H9 (cell line): ENCODE results near the gene RBKS. TPM values are rescaled to one million over a fixed set of nuclear protein-coding genes. Genes with fewer than 3 reads are reported as not detected.

ENCODE experiments used
- DNase-seq: peaks from one replicate; pipeline ENCODE4 v3.0.0-alpha.2; 2017
- H2AFZ ChIP-seq: one replicate; pipeline ENCODE4 v1.6.1; 2013; ENCODE audit warnings: mild to moderate bottlenecking, low read length, control low read depth, moderate library complexity
- H2AK5ac ChIP-seq: 2 replicates; pipeline ENCODE4 v1.6.1; 2013; ENCODE audit warnings: low read length, control low read depth, mixed read lengths; ENCODE audit not compliant: insufficient read length
- H2BK120ac ChIP-seq: one replicate; pipeline ENCODE4 v1.6.1; 2013; ENCODE audit warnings: low read depth, mild to moderate bottlenecking, low read length, control low read depth, inconsistent platforms; ENCODE audit not compliant: poor library complexity, severe bottlenecking
- H2BK12ac ChIP-seq: 2 replicates; pipeline ENCODE4 v1.6.1; 2013; ENCODE audit warnings: low read length, control low read depth, mixed read lengths, low read depth; ENCODE audit not compliant: insufficient read length
- H2BK15ac ChIP-seq: 2 replicates; pipeline ENCODE4 v1.6.1; 2013; ENCODE audit warnings: low read depth, low read length, control low read depth
- H2BK20ac ChIP-seq: one replicate; pipeline ENCODE4 v1.6.1; 2013; ENCODE audit warnings: low read depth, mild to moderate bottlenecking, low read length, control low read depth, inconsistent platforms; ENCODE audit not compliant: poor library complexity, severe bottlenecking
- H2BK5ac ChIP-seq: 2 replicates; pipeline ENCODE4 v1.6.1; 2013; ENCODE audit warnings: low read length, control low read depth, mixed read lengths; ENCODE audit not compliant: insufficient read length
- H3K14ac ChIP-seq: 2 replicates; pipeline ENCODE4 v1.6.1; 2013; ENCODE audit warnings: low read length, control low read depth; ENCODE audit not compliant: insufficient read depth
- H3K18ac ChIP-seq: 2 replicates; pipeline ENCODE4 v1.6.1; 2013; ENCODE audit warnings: low read depth, mild to moderate bottlenecking, mixed read lengths, low read length, control low read depth; ENCODE audit not compliant: insufficient read length
- H3K23ac ChIP-seq: 2 replicates; pipeline ENCODE4 v1.6.1; 2013; ENCODE audit warnings: low read length, control low read depth, mixed read lengths, low read depth; ENCODE audit not compliant: insufficient read length
- H3K23me2 ChIP-seq: 2 replicates; pipeline ENCODE4 v1.6.1; 2013; ENCODE audit warnings: low read depth, mild to moderate bottlenecking, mixed read lengths, low read length, control low read depth; ENCODE audit not compliant: insufficient read length, poor library complexity, severe bottlenecking
- H3K27ac ChIP-seq: 2 replicates; pipeline ENCODE4 v1.5.1; 2013; ENCODE audit warnings: low read length, control low read depth, mixed read lengths, low read depth; ENCODE audit not compliant: insufficient read length
- H3K27me3 ChIP-seq: 2 replicates; pipeline ENCODE4 v1.6.1; 2013; ENCODE audit warnings: low read length, control low read depth, inconsistent platforms; ENCODE audit not compliant: insufficient read depth
- H3K4ac ChIP-seq: 2 replicates; pipeline ENCODE4 v1.6.1; 2013; ENCODE audit warnings: low read depth, mild to moderate bottlenecking, control low read depth, inconsistent platforms, low read length, moderate library complexity
- H3K4me1 ChIP-seq: 2 replicates; pipeline ENCODE4 v1.6.1; 2013; ENCODE audit warnings: low read length, control low read depth, inconsistent platforms; ENCODE audit not compliant: insufficient read depth
- H3K4me2 ChIP-seq: 2 replicates; pipeline ENCODE4 v1.6.1; 2013; ENCODE audit warnings: low read length, control low read depth, mixed read lengths; ENCODE audit not compliant: insufficient read length, insufficient read depth
- H3K56ac ChIP-seq: 2 replicates; pipeline ENCODE4 v1.6.1; 2013; ENCODE audit warnings: low read depth, mild to moderate bottlenecking, mixed read lengths, low read length, control low read depth; ENCODE audit not compliant: insufficient read length
- H3K79me1 ChIP-seq: 2 replicates; pipeline ENCODE4 v1.6.1; 2013; ENCODE audit warnings: low read depth, mild to moderate bottlenecking, moderate library complexity, low read length, control low read depth, inconsistent platforms; ENCODE audit not compliant: insufficient read depth, poor library complexity, severe bottlenecking
- H3K79me2 ChIP-seq: 2 replicates; pipeline ENCODE4 v1.6.1; 2013; ENCODE audit warnings: low read length, control low read depth, inconsistent platforms; ENCODE audit not compliant: insufficient read depth
- H3K9ac ChIP-seq: 2 replicates; pipeline ENCODE4 v1.6.1; 2013; ENCODE audit warnings: low read length, control low read depth, mixed read lengths; ENCODE audit not compliant: insufficient read length; ENCODE audit errors: extremely low read depth
- H3K9me3 ChIP-seq: one replicate; pipeline ENCODE4 v1.6.1; 2013; ENCODE audit warnings: low read depth, low read length, inconsistent platforms; ENCODE audit not compliant: control insufficient read depth
- H3T11ph ChIP-seq: one replicate; pipeline ENCODE4 v1.6.1; 2013; ENCODE audit warnings: mild to moderate bottlenecking, low read length, control low read depth, inconsistent platforms
- H4K20me1 ChIP-seq: one replicate; pipeline ENCODE4 v1.6.1; 2013; ENCODE audit not compliant: control insufficient read depth, insufficient read length, insufficient read depth
- H4K5ac ChIP-seq: 2 replicates; pipeline ENCODE4 v1.6.1; 2013; ENCODE audit warnings: low read depth, mild to moderate bottlenecking, mixed read lengths, low read length, control low read depth; ENCODE audit not compliant: insufficient read length
- H4K8ac ChIP-seq: replicated peaks from 2 replicates; pipeline ENCODE4 v1.6.1; 2013; ENCODE audit warnings: low read length, control low read depth, mixed read lengths, low read depth; ENCODE audit not compliant: insufficient read length
- H4K91ac ChIP-seq: 2 replicates; pipeline ENCODE4 v1.6.1; 2013; ENCODE audit warnings: low read depth, mild to moderate bottlenecking, moderate library complexity, mixed read lengths, low read length, control low read depth; ENCODE audit not compliant: insufficient read length
- H3K27ac Mint-ChIP-seq, 3 experiments: 2 replicates in 2 of 3; 3 replicates in 1 of 3; pipeline ENCODE4 v1.8.0; 2020 to 2021; ENCODE audit warnings: mixed read lengths in 3 of 3, mild to moderate bottlenecking in 1 of 3, moderate library complexity in 1 of 3
- H3K27me3 Mint-ChIP-seq: 2 replicates; pipeline ENCODE4 v1.8.0; 2021; ENCODE audit warnings: low read depth, mild to moderate bottlenecking, moderate library complexity, mixed read lengths
- H3K36me3 Mint-ChIP-seq, 3 experiments: 2 replicates in 2 of 3; 3 replicates in 1 of 3; pipeline ENCODE4 v1.8.0; 2020 to 2021; ENCODE audit warnings: low read depth in 3 of 3, mixed read lengths in 3 of 3; ENCODE audit not compliant: insufficient read depth in 1 of 3
- H3K4me1 Mint-ChIP-seq, 2 experiments: 2 replicates each; pipeline ENCODE4 v1.8.0; 2020; ENCODE audit warnings: mixed read lengths in 2 of 2
- H3K4me3 Mint-ChIP-seq, 2 experiments: 2 replicates in 1 of 2; 3 replicates in 1 of 2; pipeline ENCODE4 v1.8.0; 2020 to 2021; ENCODE audit warnings: mild to moderate bottlenecking in 2 of 2, mixed read lengths in 2 of 2, moderate library complexity in 1 of 2
- H3K9me3 Mint-ChIP-seq, 2 experiments: 2 replicates in 1 of 2; 3 replicates in 1 of 2; pipeline ENCODE4 v1.8.0; 2020; ENCODE audit warnings: mild to moderate bottlenecking in 2 of 2, mixed read lengths in 2 of 2, moderate library complexity in 1 of 2
- WGBS: extraction: QIAGEN DNeasy Blood & Tissue Kit; methylation state at CpG from one replicate; pipeline ENCODE4 v1.1.7; 2013; ENCODE audit warnings: missing lambda C conversion rate, low lambda C conversion rate, mixed read lengths; ENCODE audit not compliant: insufficient read length; ENCODE audit errors: extremely low coverage; 5-methylcytosine and 5-hydroxymethylcytosine counted together
- total RNA-seq: library from RNA; stranded (reverse); gene quantifications from 2 replicates; pipeline ENCODE4 v1.2.1, GENCODE V29; 2021
- TF ChIP-seq, protein P1 (sequence below): fragments of 200-600 bp; sonication (generic); conservative IDR thresholded peaks from 3 replicates; pipeline ENCODE4 v1.8.0; 2021; ENCODE audit warnings: antibody characterized with exemption, mild to moderate bottlenecking

Gene RBKS
- total RNA-seq, 1 experiment from 2014 or later, result 2.3 TPM

DNA sequence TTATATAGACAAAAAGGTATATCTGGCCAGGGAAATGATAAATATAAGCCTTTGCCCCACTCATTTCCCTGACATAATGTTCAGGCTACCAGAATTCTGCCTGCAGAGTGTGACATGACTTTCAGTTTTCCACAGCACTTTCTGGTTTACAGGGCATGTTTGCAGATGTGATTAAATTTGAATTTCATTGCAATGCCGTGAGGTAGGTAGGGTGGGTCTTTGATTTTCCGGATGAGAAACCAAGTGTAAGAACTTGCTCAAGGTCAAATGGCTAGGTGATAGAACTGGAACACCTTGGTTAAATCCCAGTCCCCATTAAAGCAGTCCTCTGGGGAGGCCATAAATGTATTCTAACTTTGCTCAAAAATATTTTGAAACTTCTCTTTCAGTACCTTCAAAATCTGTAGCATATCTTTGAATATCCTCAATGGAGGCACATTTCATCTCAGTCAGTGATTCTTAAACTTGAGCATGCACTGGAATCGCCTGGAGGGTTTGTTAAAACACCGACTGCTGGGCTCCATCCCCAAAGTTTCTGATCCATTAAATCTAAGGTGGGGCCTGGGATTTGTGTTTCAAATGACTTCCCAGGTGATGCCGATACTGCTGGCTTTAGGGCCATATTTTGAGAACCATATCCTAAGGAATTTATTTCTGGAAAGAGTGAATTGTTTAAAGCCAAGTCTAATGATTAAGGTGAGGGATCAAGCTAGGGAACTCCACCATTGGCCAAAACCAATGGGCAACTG lies 83.7 kb downstream of the RBKS start:
- H3K4ac ChIP-seq, result no peak overlapping the region
- WGBS, result no CpG with 5 or more reads among the region's 5 CpGs
- H3K79me1 ChIP-seq, result no peaks in the 10 kb centered on the region
- no peak for DNase-seq
- no peaks in the 10 kb centered on the region; the same call in 1 of the 2 replicates for H3K27me3 ChIP-seq
- H4K91ac ChIP-seq, result no peak overlapping the region
- H2AFZ ChIP-seq, result no peak overlapping the region
- no peak overlapping the region for H3K14ac ChIP-seq
- H2AK5ac ChIP-seq, result no peak overlapping the region
- H3K27ac ChIP-seq, result no peak overlapping the region
- Mint-ChIP-seq H3K4me3 (no peak overlapping the region), H3K4me1 (no peaks in the 10 kb centered on the region), H3K27ac (no peak overlapping the region), H3K27me3 (no peaks in the 10 kb centered on the region; the same call in 1 of the 2 replicates), H3K36me3 (no peaks in the 10 kb centered on the region), H3K9me3 (no peaks in the 10 kb centered on the region)
- H3K18ac ChIP-seq, result no peak overlapping the region
- H3K23ac ChIP-seq, result no peak overlapping the region
- H2BK120ac ChIP-seq, result no peak overlapping the region
- no peak overlapping the region for H3K56ac ChIP-seq
- no peak overlapping the region for H2BK20ac ChIP-seq
- H4K8ac ChIP-seq, result no peak overlapping the region
- no peaks in the 10 kb centered on the region for H4K20me1 ChIP-seq
- no peak overlapping the region for H3K4me2 ChIP-seq
- H3T11ph ChIP-seq, result no peak overlapping the region
- no peak overlapping the region for H2BK15ac ChIP-seq
- H3K4me1 ChIP-seq, result no peaks in the 10 kb centered on the region
- no peak overlapping the region for H3K9ac ChIP-seq
- H3K9me3 ChIP-seq, result no peaks in the 10 kb centered on the region
- H4K5ac ChIP-seq, result no peak overlapping the region
- H3K79me2 ChIP-seq, result no peaks in the 10 kb centered on the region
- TF ChIP-seq, protein P1, sequence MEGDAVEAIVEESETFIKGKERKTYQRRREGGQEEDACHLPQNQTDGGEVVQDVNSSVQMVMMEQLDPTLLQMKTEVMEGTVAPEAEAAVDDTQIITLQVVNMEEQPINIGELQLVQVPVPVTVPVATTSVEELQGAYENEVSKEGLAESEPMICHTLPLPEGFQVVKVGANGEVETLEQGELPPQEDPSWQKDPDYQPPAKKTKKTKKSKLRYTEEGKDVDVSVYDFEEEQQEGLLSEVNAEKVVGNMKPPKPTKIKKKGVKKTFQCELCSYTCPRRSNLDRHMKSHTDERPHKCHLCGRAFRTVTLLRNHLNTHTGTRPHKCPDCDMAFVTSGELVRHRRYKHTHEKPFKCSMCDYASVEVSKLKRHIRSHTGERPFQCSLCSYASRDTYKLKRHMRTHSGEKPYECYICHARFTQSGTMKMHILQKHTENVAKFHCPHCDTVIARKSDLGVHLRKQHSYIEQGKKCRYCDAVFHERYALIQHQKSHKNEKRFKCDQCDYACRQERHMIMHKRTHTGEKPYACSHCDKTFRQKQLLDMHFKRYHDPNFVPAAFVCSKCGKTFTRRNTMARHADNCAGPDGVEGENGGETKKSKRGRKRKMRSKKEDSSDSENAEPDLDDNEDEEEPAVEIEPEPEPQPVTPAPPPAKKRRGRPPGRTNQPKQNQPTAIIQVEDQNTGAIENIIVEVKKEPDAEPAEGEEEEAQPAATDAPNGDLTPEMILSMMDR, result no peak
- H3K23me2 ChIP-seq, result no peaks in the 10 kb centered on the region
- H2BK5ac ChIP-seq, result no peak overlapping the region
- H2BK12ac ChIP-seq, result no peak overlapping the region
